ENCODE data around the gene DSG2.

Gene DSG2

GRCh38 chr18:31546476-31546875 is 48.5 kb downstream of the DSG2 start:
- Histone ChIP-seq H3K36me3 (peaks cover 0 to 8% (median 0%) of the 10 kb centered on the region in 11 experiments; a peak in 3 of 22 replicates), H3K9me3 (replicated peaks in 1 of 11) (no peaks in the 10 kb centered on the region), H3K4me1 (peaks cover 0 to 8% (median 0%) of the 10 kb centered on the region in 10 experiments; a peak in 3 of 20 replicates), H3K9ac (no peak overlapping the region), H3K27ac (no peak overlapping the region), H3K4me2 (no peak overlapping the region), H3K27me3 (no peaks in the 10 kb centered on the region), H4K20me1 (no peaks in the 10 kb centered on the region), H3K4me3 (no peak overlapping the region)
- TF ChIP-seq Cebpa-rat (IDR thresholded peaks at IDR 0.05): no peak

DNA sequence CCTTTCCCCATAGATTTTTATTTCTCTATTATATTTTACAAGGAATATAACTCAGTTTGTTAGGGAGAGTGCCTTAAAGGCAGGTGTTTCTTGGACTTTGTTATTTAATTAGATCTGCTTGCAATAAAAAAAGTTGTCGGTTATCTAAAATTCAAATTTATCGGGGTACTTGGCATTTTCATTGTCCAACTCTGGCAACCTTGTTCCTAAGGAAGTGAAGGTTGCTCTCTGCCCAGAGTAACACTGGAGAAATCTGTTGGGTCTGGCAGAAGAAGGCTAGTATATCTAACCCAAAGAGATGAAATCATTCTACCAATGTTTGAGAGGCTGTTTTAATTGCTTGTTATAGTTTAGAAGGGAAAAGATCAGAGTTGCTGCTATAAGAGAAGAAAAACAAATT is 50.9 kb downstream of the DSG2 start:
- Histone ChIP-seq H3K27ac (no peak overlapping the region), H3K4me2 (no peak overlapping the region), H3K36me3 (no peaks in the 10 kb centered on the region), H4K20me1 (no peaks in the 10 kb centered on the region), H3K4me1 (no peaks in the 10 kb centered on the region), H3K9me3 (replicated peaks in 1 of 11) (no peaks in the 10 kb centered on the region), H3K9ac (no peak overlapping the region), H3K4me3 (no peak overlapping the region), H3K27me3 (no peaks in the 10 kb centered on the region)
- TF ChIP-seq Cebpa-rat (IDR thresholded peaks at IDR 0.05): no peak

- Histone ChIP-seq H3K36me3 (no peaks in the 10 kb centered on the region), H3K9me3 (replicated peaks in 1 of 11) (no peaks in the 10 kb centered on the region), H3K27ac (no peak overlapping the region), H3K4me3 (no peak overlapping the region), H3K27me3 (no peaks in the 10 kb centered on the region), H3K4me2 (no peak overlapping the region), H3K4me1 (no peaks in the 10 kb centered on the region), H4K20me1 (no peaks in the 10 kb centered on the region), H3K9ac (no peak overlapping the region)
- no peak for TF ChIP-seq Cebpa-rat (IDR thresholded peaks at IDR 0.05)
Observed at GRCh38 chr18:31549416-31549815, 51.4 kb downstream of the DSG2 start.

- Histone ChIP-seq H3K4me3 (no peak overlapping the region), H3K36me3 (no peaks in the 10 kb centered on the region), H3K4me1 (no peaks in the 10 kb centered on the region), H3K27me3 (no peaks in the 10 kb centered on the region), H3K9me3 (replicated peaks in 1 of 11) (no peaks in the 10 kb centered on the region), H3K27ac (no peak overlapping the region), H3K4me2 (no peak overlapping the region), H3K9ac (no peak overlapping the region), H4K20me1 (no peaks in the 10 kb centered on the region)
- TF ChIP-seq Cebpa-rat (IDR thresholded peaks at IDR 0.05): no peak
Observed at GRCh38 chr18:31551883-31552282, 53.9 kb downstream of the DSG2 start.

GRCh38 chr18:31553800-31554199 is 55.8 kb downstream of the DSG2 start:
- H3K4me1 ChIP-seq: no peaks in the 10 kb centered on the region
- TF ChIP-seq Cebpa-rat (IDR thresholded peaks at IDR 0.05): no peak
- no peaks in the 10 kb centered on the region for H3K36me3 ChIP-seq
- no peak overlapping the region for H3K9ac ChIP-seq
- no peaks in the 10 kb centered on the region for H3K27me3 ChIP-seq
- no peak overlapping the region for H3K4me3 ChIP-seq
- no peaks in the 10 kb centered on the region for H4K20me1 ChIP-seq
- no peak overlapping the region for H3K27ac ChIP-seq
- no peaks in the 10 kb centered on the region for H3K9me3 ChIP-seq (replicated peaks in 1 of 11)
- no peak overlapping the region for H3K4me2 ChIP-seq

DNA sequence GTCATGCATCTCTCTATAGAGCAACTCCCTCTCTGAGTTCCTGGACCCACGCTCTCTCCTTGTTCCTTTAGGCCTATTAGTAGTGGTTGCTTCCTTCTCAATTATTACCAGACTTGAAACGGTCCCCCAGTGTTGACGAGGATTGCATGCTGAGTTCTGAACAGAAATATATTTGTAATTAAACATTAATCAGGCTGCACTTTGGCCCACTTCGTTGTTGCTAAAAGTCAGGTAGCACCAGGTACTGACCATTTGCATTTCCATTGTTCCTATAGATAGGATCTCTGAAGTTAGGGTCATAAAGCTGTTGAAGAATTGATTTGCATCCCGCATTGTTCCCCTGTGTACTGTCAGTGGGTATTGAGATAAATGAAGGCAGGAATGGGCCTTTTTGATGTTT is 56.8 kb downstream of the DSG2 start:
- no peak for TF ChIP-seq Cebpa-rat (IDR thresholded peaks at IDR 0.05)
- no peaks in the 10 kb centered on the region for H3K36me3 ChIP-seq
- H4K20me1 ChIP-seq: no peaks in the 10 kb centered on the region
- no peak overlapping the region for H3K4me2 ChIP-seq
- H3K4me1 ChIP-seq: no peaks in the 10 kb centered on the region; a peak in 1 of 20 replicates
- H3K4me3 ChIP-seq: no peak overlapping the region
- no peaks in the 10 kb centered on the region for H3K9me3 ChIP-seq (replicated peaks in 1 of 11)
- H3K9ac ChIP-seq: no peak overlapping the region
- no peaks in the 10 kb centered on the region for H3K27me3 ChIP-seq
- H3K27ac ChIP-seq: no peak overlapping the region

DNA sequence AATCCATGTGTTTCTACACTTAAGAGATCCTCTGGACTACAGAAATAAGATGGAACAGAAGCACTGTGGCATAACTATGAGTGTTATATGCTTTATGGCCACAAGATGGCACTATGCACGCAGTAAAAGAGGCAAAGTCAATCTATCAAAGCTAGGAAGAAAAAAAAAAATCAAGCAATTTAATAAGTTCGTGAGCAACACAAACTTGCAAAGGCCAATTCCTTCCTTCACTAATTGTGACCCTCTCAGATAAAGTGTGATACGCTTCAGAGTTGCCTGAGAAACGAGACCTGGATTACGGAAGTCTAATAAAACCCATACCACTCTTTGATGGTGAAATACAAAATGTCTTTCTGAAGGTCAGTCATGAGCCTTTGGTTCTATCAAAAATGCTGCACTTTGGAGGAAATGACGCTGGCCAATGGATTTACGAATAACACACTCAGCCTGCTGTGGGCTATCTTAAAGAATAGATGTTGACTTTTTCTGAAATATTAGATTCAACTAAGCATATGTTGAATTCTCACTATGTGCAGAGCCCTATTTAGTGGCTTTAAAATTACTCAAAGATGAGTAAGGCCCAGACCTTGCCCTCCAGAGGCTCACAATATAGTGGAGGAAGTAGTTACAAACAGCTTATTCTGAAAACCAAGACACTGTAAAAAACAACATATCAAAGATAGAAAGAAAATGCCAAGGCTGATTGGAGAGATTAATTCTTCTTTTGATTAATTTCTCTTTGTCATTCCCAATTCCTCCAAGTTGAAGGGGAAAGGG is 58.2 kb downstream of the DSG2 start:
- Histone ChIP-seq H3K4me1 (no peaks in the 10 kb centered on the region; a peak in 1 of 20 replicates), H3K4me2 (no peak overlapping the region)
- no peak for TF ChIP-seq Cebpa-rat (IDR thresholded peaks at IDR 0.05)

GRCh38 chr18:31557446-31557845 is 59.5 kb downstream of the DSG2 start:
- Histone ChIP-seq H3K9ac (no peak overlapping the region), H3K36me3 (no peaks in the 10 kb centered on the region), H3K4me2 (no peak overlapping the region), H3K27me3 (no peaks in the 10 kb centered on the region), H3K27ac (no peak overlapping the region), H3K4me1 (no peaks in the 10 kb centered on the region; a peak in 1 of 20 replicates), H3K4me3 (no peak overlapping the region), H4K20me1 (no peaks in the 10 kb centered on the region), H3K9me3 (replicated peaks in 1 of 11) (no peaks in the 10 kb centered on the region)
- TF ChIP-seq Cebpa-rat (IDR thresholded peaks at IDR 0.05): no peak

More for the DNA sequence above, 58.2 kb downstream of the DSG2 start:
- Histone ChIP-seq H3K4me3 (no peak overlapping the region), H3K9ac (no peak overlapping the region), H3K27ac (no peak overlapping the region), H3K27me3 (no peaks in the 10 kb centered on the region), H3K9me3 (replicated peaks in 1 of 11) (no peaks in the 10 kb centered on the region), H4K20me1 (no peaks in the 10 kb centered on the region), H3K36me3 (no peaks in the 10 kb centered on the region)

DNA sequence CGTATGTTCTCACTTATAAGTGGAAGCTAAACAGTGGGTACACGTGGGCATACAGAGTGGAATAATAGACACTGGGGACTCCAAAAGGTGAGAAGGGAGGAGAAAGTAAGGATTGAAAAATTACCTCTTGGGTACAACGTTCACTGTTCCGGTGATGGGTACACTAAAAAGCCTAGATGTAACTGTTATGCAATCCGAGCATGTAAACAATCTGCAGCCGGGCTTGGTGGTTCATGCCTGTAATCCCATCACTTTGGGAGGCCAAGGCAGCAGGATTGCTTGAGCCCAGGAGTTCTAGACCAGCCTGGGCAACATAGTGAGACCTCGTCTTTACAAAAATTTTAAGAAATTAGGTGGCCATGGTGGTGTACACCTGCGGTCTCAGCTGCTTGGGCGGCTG is 60.6 kb downstream of the DSG2 start:
- no peaks in the 10 kb centered on the region for H4K20me1 ChIP-seq
- H3K9me3 ChIP-seq (replicated peaks in 1 of 11): no peaks in the 10 kb centered on the region
- H3K27ac ChIP-seq: no peak overlapping the region
- H3K4me3 ChIP-seq: no peak overlapping the region
- H3K9ac ChIP-seq: no peak overlapping the region
- no peak for TF ChIP-seq Cebpa-rat (IDR thresholded peaks at IDR 0.05)
- no peak overlapping the region for H3K4me2 ChIP-seq
- H3K27me3 ChIP-seq: no peaks in the 10 kb centered on the region
- no peaks in the 10 kb centered on the region; a peak in 1 of 20 replicates for H3K4me1 ChIP-seq
- H3K36me3 ChIP-seq: no peaks in the 10 kb centered on the region

GRCh38 chr18:31562726-31563125 is 64.7 kb downstream of the DSG2 start:
- no peaks in the 10 kb centered on the region; a peak in 1 of 20 replicates for H3K4me1 ChIP-seq
- no peak for TF ChIP-seq Cebpa-rat (IDR thresholded peaks at IDR 0.05)
- H4K20me1 ChIP-seq: no peaks in the 10 kb centered on the region
- no peak overlapping the region for H3K4me2 ChIP-seq
- no peak overlapping the region for H3K9ac ChIP-seq
- H3K27me3 ChIP-seq: no peaks in the 10 kb centered on the region
- H3K4me3 ChIP-seq: no peak overlapping the region
- H3K9me3 ChIP-seq (replicated peaks in 1 of 11): no peaks in the 10 kb centered on the region
- H3K36me3 ChIP-seq: no peaks in the 10 kb centered on the region
- H3K27ac ChIP-seq: no peak overlapping the region

Measured in BLaER1 treated with 17β-estradiol and CSF1 and Interleukin-3, amounts not matched to agents 10 nM and 100 nM (cell line).